Measurements from ENCODE around the gene TTC14. TPM values are rescaled to one million over a fixed set of nuclear protein-coding genes. Genes with fewer than 3 reads are reported as not detected.

The TTC14 gene
- total RNA-seq, 3 donors from 2014 or later (not counting 1 experiment from before 2014, with no cell fraction given), result 92.9 to 115 (median 112) TPM

DNA sequence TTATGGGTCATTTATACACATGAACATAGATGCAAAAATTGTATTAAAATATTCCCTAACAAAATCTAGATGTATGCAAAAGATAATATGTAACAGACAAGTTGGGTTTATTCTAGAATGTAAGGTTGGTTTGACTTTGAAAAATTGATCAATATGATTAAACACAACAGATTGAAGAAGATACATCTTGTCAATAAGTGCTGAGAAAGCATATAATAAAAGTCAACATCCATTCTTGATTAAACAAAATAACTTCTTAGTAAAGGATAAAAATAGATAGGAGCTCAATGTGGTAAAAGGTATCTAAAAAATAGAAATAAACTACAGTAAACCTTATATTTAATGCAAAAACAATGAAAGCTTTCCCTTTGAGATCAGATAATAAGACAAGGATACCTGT, 39.0 kb downstream of the TTC14 start:
- Mint-ChIP-seq H3K27ac (no peak overlapping the region), H3K9me3 (peaks cover 0 to 6% of the 10 kb centered on the region in 2 donors), H3K27me3 (ENCODE audit: low read depth in 2 of 2) (peaks cover 7 to 49% of the 10 kb centered on the region in 2 donors), H3K4me1 (no peaks in the 10 kb centered on the region), H3K36me3 (no peaks in the 10 kb centered on the region), H3K4me3 (no peak overlapping the region)
- H3K9me3 ChIP-seq (ENCODE audit: control insufficient read depth, insufficient read depth, low read length), result no peaks in the 10 kb centered on the region
- TF ChIP-seq, protein P1, sequence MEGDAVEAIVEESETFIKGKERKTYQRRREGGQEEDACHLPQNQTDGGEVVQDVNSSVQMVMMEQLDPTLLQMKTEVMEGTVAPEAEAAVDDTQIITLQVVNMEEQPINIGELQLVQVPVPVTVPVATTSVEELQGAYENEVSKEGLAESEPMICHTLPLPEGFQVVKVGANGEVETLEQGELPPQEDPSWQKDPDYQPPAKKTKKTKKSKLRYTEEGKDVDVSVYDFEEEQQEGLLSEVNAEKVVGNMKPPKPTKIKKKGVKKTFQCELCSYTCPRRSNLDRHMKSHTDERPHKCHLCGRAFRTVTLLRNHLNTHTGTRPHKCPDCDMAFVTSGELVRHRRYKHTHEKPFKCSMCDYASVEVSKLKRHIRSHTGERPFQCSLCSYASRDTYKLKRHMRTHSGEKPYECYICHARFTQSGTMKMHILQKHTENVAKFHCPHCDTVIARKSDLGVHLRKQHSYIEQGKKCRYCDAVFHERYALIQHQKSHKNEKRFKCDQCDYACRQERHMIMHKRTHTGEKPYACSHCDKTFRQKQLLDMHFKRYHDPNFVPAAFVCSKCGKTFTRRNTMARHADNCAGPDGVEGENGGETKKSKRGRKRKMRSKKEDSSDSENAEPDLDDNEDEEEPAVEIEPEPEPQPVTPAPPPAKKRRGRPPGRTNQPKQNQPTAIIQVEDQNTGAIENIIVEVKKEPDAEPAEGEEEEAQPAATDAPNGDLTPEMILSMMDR (IDR thresholded peaks at IDR 0.05), result no peak
- no peak overlapping the region for H3K4me3 ChIP-seq (ENCODE audit: low read length)
- H3K4me1 ChIP-seq (ENCODE audit: control insufficient read depth, insufficient read depth, low read length), result no peaks in the 10 kb centered on the region
- ATAC-seq (no peak), DNase-seq (no peak)
- peaks cover 6% of the 10 kb centered on the region for H3K27me3 ChIP-seq (ENCODE audit: control insufficient read depth, insufficient read depth, low read length)
- H3K36me3 ChIP-seq (ENCODE audit: control insufficient read depth, insufficient read depth, low read length), result no peaks in the 10 kb centered on the region
- intact Hi-C loops (cut with micrococcal nuclease), result no loop called here
- H3K27ac ChIP-seq (ENCODE audit: low read length), result no peak overlapping the region

DNA sequence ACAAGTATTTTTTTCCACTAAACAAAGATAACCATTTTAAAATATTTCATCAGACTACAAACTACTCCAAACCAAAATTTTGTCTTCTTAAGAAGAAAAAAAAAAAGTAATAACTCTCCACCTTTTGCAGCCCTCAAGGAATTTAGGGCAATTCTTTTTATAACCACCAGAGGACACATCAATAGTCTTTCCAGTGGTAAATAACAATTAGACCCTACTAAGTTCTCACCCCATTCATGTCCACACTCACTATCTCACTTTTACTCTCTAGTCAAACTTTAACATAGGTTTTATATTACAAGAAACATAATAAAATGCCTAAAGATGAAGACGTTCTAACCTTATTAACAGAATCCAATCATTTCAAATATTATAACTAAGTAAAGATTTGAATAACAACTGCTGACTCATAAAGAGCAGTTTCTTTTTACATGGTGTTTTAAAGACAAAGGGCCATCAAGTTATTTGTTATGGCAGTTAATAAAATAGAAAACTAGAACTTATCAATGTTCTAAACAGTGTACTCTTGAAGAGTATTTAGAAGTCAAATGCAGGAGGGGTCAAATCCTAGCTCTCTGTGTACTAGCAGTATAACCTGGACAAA, 44.3 kb downstream of the TTC14 start:
- WGBS (ENCODE audit: insufficient coverage), result no CpG with 5 or more reads among the region's 1 CpG
- no peaks in the 10 kb centered on the region for H3K9me3 ChIP-seq (ENCODE audit: control insufficient read depth, insufficient read depth, low read length)
- no peak overlapping the region for H3K4me3 ChIP-seq (ENCODE audit: low read length)
- peaks cover 4% of the 10 kb centered on the region for H3K27me3 ChIP-seq (ENCODE audit: control insufficient read depth, insufficient read depth, low read length)
- no peaks in the 10 kb centered on the region for H3K36me3 Mint-ChIP-seq
- intact Hi-C loops (cut with micrococcal nuclease), result no loop called here
- TF ChIP-seq, protein P1 (IDR thresholded peaks at IDR 0.05), result no peak
- peaks cover 0 to 2% of the 10 kb centered on the region in 2 donors for H3K9me3 Mint-ChIP-seq
- H3K27ac ChIP-seq (ENCODE audit: low read length), result no peak overlapping the region
- H3K27ac Mint-ChIP-seq, result no peak overlapping the region
- peaks cover 0 to 8% of the 10 kb centered on the region in 2 donors for H3K27me3 Mint-ChIP-seq (ENCODE audit: low read depth in 2 of 2)
- no peaks in the 10 kb centered on the region for H3K4me1 Mint-ChIP-seq
- no peaks in the 10 kb centered on the region for H3K36me3 ChIP-seq (ENCODE audit: control insufficient read depth, insufficient read depth, low read length)
- ATAC-seq (no peak), DNase-seq (peak in 1 of 2 donors; percentile 3)
- no peaks in the 10 kb centered on the region for H3K4me1 ChIP-seq (ENCODE audit: control insufficient read depth, insufficient read depth, low read length)
- no peak overlapping the region for H3K4me3 Mint-ChIP-seq

DNA sequence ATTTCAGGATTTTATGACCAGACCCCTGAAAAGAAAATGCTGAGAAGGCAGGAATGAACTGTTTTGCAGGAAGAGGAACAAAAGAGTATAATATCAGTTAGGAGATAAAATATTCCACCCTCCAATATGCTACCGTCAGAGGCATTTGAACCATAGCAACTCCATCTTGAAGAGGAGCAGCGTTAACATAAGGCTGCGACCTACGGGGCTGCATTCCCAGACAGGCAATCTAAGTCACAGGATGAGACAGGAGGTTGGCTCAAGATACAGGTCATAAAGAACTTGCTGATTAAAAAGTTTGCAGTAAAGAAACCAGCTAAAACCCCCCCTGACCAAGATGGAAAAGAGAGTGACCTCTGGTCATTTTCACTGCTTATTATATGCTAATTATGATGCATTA, 54.4 kb downstream of the TTC14 start:
- TF ChIP-seq, protein P1 (IDR thresholded peaks at IDR 0.05), result no peak
- no peaks in the 10 kb centered on the region for H3K36me3 ChIP-seq (ENCODE audit: control insufficient read depth, insufficient read depth, low read length)
- Mint-ChIP-seq H3K4me1 (no peaks in the 10 kb centered on the region), H3K27me3 (ENCODE audit: low read depth in 2 of 2) (peaks cover 0 to 8% of the 10 kb centered on the region in 2 donors), H3K36me3 (peaks cover 7% of the 10 kb centered on the region), H3K27ac (no peak overlapping the region), H3K9me3 (peaks cover 0 to 5% of the 10 kb centered on the region in 2 donors), H3K4me3 (no peak overlapping the region)
- no peaks in the 10 kb centered on the region for H3K27me3 ChIP-seq (ENCODE audit: control insufficient read depth, insufficient read depth, low read length)
- ATAC-seq (no peak), DNase-seq (no peak)
- no peaks in the 10 kb centered on the region for H3K4me1 ChIP-seq (ENCODE audit: control insufficient read depth, insufficient read depth, low read length)
- WGBS (ENCODE audit: insufficient coverage), result 69% methylated on average over 4 of the region's 4 CpGs
- intact Hi-C loops (cut with micrococcal nuclease), result no loop called here
- no peak overlapping the region for H3K27ac ChIP-seq (ENCODE audit: low read length)
- no peak overlapping the region for H3K4me3 ChIP-seq (ENCODE audit: low read length)
- no peaks in the 10 kb centered on the region for H3K9me3 ChIP-seq (ENCODE audit: control insufficient read depth, insufficient read depth, low read length)

DNA sequence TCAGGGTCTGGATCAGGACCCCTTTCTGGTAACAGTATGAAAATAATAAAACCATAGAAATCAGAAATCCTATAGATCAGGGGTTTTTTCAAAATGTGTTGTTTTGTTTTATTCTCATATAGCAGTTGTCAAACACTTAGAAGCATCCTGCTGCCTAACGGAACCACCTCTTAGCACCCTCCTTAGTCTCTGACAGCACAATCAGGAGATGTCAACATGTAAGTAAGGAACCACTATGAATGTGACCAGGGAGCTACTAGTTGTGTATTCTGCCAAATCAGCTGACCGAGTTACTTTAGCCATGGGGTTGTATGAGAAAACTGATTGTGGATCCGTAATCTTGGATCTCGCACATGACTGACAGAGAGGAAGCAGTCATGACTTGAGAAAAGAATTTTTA, 55.1 kb downstream of the TTC14 start:
- Histone ChIP-seq H3K4me1 (ENCODE audit: control insufficient read depth, insufficient read depth, low read length) (no peaks in the 10 kb centered on the region), H3K36me3 (ENCODE audit: control insufficient read depth, insufficient read depth, low read length) (no peaks in the 10 kb centered on the region), H3K27ac (ENCODE audit: low read length) (no peak overlapping the region), H3K27me3 (ENCODE audit: control insufficient read depth, insufficient read depth, low read length) (no peaks in the 10 kb centered on the region), H3K9me3 (ENCODE audit: control insufficient read depth, insufficient read depth, low read length) (no peaks in the 10 kb centered on the region), H3K4me3 (ENCODE audit: low read length) (no peak overlapping the region)
- no peak for ATAC-seq
- peaks cover 0 to 8% of the 10 kb centered on the region in 2 donors for H3K27me3 Mint-ChIP-seq (ENCODE audit: low read depth in 2 of 2)
- H3K4me1 Mint-ChIP-seq, result no peaks in the 10 kb centered on the region
- intact Hi-C loops (cut with micrococcal nuclease), result no loop called here
- no peak overlapping the region for H3K4me3 Mint-ChIP-seq
- TF ChIP-seq, protein P1 (IDR thresholded peaks at IDR 0.05), result no peak
- H3K36me3 Mint-ChIP-seq, result peaks cover 7% of the 10 kb centered on the region
- DNase-seq, result no peak
- H3K27ac Mint-ChIP-seq, result no peak overlapping the region
- 91% methylated on average over 3 of the region's 4 CpGs for WGBS (ENCODE audit: insufficient coverage)
- peaks cover 0 to 5% of the 10 kb centered on the region in 2 donors for H3K9me3 Mint-ChIP-seq

Measured in natural killer cell (primary cell).